AG09319 (cell line): ENCODE results near the gene ACSF3.

Experiments
- DNase-seq: peaks from one replicate; pipeline ENCODE4 v3.0.0-alpha.2; 2010; ENCODE audit warnings: low read depth; ENCODE audit errors: extremely low read depth
- TF ChIP-seq, protein P1 (sequence below): IDR thresholded peaks from 2 replicates; pipeline ENCODE4 v1.5.1; 2011; ENCODE audit warnings: low read depth, mild to moderate bottlenecking, inconsistent platforms, low read length, moderate library complexity

ACSF3 gene

DNA sequence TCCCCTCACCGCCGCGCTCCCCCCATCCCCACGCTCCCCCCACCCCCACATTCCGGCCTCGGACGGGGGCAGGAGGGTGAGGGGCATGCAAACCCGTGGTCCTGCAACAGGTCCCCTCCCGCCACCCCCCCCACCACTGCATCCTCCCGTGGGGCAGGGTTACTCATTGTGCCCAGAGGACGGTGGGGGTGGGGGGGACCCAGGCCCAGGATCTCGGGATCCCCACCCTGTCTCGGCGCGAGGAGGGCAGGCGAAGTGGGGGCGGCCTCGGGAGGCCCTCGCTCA, 98.2 kb downstream of the ACSF3 start:
- no peak for DNase-seq
- TF ChIP-seq, protein P1, sequence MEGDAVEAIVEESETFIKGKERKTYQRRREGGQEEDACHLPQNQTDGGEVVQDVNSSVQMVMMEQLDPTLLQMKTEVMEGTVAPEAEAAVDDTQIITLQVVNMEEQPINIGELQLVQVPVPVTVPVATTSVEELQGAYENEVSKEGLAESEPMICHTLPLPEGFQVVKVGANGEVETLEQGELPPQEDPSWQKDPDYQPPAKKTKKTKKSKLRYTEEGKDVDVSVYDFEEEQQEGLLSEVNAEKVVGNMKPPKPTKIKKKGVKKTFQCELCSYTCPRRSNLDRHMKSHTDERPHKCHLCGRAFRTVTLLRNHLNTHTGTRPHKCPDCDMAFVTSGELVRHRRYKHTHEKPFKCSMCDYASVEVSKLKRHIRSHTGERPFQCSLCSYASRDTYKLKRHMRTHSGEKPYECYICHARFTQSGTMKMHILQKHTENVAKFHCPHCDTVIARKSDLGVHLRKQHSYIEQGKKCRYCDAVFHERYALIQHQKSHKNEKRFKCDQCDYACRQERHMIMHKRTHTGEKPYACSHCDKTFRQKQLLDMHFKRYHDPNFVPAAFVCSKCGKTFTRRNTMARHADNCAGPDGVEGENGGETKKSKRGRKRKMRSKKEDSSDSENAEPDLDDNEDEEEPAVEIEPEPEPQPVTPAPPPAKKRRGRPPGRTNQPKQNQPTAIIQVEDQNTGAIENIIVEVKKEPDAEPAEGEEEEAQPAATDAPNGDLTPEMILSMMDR: no peak

DNA sequence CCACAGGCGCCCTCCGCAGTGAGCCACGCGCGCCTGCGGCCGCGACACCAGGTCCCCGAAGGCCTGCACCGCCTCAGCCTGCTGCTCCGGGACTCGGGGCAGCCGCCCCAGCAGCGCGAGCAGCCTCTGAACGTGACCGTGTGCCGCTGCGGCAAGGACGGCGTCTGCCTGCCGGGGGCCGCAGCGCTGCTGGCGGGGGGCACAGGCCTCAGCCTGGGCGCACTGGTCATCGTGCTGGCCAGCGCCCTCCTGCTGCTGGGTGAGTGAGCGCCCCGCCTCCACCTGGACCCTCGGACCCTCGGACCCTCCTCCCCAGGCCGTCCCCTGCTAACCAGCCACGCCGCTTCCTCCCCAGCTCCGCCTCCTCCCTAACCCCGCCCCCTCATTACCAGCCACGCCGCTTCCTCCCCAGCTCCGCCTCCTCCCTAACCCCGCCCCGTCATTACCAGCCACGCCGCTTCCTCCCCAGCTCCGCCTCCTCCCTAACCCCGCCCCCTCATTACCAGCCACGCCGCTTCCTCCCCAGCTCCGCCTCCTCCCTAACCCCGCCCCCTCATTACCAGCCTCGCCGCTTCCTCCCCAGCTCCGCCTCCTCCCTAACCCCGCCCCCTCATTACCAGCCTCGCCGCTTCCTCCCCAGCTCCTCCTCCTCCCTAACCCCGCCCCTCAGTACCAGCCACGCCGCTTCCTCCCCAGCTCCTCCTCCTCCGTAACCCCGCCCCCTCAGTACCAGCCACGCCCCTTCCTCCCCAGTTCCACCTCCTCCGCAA, 98.7 kb downstream of the ACSF3 start:
- peak; percentile 94 for DNase-seq

DNA sequence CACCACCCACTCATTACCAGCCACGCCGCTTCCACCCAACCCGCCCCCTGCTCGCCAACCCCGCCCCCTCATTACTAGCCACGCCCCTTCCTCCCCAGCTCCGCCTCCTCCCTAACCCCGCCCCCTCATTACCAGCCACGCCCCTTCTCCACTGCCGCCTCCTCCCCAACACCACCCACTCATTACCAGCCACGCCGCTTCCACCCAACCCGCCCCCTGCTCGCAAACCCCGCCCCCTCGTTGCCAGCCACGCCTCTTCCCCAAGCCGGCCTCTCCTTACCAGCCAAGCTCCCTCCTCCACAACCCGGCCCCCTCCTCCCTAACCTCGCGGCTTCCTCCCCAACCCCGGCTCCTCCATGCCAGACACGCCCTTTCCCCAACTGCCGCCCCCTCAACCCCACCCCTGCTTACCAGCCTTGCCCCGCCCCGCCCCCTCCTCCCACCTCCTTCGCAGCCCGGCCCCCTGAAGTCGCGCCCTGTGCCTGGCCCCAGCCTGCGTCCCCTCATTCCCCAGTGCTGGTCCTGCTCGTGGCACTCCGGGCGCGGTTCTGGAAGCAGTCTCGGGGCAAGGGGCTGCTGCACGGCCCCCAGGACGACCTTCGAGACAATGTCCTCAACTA, 99.4 kb downstream of the ACSF3 start:
- DNase-seq: peak; percentile 69
- TF ChIP-seq, protein P1: no peak

DNA sequence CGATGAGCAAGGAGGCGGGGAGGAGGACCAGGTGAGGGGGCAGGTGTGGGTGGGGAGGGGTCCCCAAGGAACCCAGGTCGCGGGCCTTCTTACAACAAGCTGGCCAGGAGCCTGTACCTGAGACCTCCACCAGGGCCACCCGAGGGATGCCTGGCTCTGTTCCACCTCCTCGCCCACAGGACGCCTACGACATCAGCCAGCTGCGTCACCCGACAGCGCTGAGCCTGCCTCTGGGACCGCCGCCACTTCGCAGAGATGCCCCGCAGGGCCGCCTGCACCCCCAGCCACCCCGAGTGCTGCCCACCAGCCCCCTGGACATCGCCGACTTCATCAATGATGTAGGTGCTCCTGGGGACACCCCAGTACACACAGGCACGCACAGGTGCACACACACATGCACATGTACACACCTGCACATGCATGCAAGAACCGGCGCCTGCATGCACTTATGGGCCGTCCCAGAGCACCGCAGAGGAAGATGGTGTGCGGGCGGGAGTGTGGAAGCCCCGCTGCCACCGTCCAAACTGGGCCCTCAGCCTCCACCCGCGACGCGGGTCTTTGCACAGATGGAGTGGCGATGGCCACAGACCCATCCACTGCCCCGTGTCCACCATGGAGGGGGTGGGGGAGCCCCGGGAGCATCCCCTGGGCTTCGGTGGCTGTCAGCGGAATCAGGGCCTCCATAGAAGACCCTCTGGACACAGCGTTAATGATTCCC, 100.1 kb downstream of the ACSF3 start:
- no peak for DNase-seq
- TF ChIP-seq, protein P1: no peak

DNA sequence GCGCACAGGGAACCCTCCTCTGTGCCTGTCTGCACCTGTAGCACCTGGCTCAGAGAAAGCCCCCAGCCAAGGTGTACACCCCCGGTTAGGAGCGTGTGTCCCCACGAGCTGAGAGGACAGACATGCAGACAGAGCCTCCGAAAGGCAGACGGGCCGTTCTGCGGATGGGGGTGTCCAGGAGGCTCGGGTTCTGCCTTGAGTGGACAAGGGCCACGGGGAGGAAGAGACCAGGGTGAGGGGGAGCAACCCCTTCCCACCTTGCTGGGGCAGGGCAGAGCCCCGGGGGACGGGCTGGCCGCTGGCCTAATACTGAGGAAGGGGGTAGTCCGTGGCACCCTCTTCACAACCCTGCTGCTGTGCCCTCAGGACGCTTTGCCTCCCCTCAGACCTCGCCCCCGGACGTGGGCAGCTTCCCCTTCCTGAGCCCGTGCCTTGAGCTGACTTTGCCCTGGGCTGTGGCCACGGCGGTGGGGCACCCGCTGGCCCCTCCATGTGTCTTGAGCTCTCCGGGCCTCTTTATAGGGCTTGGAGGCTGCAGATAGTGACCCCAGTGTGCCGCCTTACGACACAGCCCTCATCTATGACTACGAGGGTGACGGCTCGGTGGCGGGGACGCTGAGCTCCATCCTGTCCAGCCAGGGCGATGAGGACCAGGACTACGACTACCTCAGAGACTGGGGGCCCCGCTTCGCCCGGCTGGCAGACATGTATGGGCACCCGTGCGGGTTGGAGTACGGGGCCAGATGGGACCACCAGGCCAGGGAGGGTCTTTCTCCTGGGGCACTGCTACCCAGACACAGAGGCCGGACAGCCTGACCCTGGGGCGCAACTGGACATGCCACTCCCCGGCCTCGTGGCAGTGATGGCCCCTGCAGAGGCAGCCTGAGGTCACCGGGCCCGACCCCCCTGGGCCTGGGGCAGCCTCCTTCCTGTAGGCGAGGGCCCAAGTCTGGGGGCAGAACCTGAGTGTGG, 101.0 kb downstream of the ACSF3 start:
- TF ChIP-seq, protein P1: no peak
- DNase-seq: no peak

DNA sequence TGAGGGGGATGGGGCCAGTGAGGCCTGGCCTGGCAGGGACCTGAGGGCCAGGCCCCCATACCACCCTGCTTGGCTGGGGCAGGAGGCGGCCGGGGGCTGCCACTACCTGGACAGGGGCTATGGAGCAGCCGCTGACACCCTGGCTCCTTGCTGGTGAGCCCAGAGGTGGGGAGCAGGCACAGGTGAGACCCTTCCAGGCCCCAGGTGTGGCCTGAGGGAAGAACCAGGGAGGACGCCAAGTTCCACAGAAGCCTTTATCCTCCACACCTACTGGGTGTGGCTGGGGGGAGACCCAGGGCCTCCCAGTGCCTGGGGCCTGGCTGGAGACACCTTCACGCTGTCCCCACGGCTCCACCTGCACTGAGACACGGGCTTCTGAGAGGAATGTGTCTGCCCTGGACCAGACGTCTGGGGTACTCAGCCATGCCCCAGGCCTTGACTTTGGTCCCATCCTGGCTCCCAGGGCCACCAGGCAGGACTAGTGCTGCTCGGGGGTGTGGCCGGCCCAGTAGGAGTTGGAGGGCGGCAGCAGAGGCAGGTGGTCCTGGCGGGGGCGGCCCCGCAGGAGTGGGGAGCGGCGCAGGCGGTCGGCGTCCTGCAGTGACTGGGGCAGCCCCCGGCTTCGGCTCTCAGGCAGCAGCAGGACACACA, 102.0 kb downstream of the ACSF3 start:
- TF ChIP-seq, protein P1: no peak
- DNase-seq: no peak

DNA sequence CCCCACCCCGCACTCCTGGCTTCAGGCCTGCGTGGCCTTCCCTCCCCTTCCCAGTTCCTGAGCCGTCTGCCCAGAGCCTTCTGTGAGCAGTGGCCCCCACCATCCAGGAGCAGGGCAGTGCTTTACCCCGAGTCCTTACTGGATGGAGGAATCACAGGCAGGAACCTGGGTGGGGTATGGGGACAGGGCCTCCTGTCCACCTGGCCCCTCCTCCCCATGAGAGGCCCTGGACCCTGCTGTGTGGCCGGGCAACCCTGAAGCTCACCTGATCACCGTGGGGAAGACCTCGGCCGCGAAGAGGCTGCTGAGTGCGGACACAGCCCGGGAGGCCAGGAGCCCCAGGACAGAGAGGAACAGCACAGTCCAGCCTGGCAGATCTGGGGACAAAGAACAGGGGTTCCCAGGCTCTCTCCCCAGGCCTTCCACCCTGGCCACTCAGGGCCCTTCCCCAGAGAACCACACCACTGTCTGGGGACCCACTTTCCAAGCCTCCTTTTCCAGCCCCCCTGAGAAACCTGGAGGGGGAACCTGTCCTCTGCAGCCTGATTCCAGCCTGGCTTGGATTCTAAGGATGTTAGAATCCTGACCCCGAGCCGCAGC, 103.5 kb downstream of the ACSF3 start:
- TF ChIP-seq, protein P1: no peak
- DNase-seq: no peak
